GM23248 (cell line): ENCODE data around the gene SLC1A2. TPM values are rescaled to one million over a fixed set of nuclear protein-coding genes. Genes with fewer than 3 reads are reported as not detected.

Experiments
- DNase-seq: peaks from one replicate; pipeline ENCODE4 v3.0.0-alpha.2; 2015
- H2AFZ ChIP-seq: fragments of 200-600 bp; sonication (generic); 2 replicates; pipeline ENCODE4 v1.6.1; 2016; ENCODE audit warnings: antibody characterized with exemption
- H3F3A ChIP-seq: fragments of 200-600 bp; sonication (generic); 2 replicates; pipeline ENCODE4 v1.6.1; 2016; ENCODE audit warnings: mild to moderate bottlenecking, antibody characterized with exemption, mixed run types; ENCODE audit not compliant: insufficient read depth
- H3K27ac ChIP-seq: fragments of 200-600 bp; sonication (generic); 2 replicates; pipeline ENCODE4 v1.5.1; 2016; ENCODE audit warnings: mild to moderate bottlenecking
- H3K27me3 ChIP-seq: fragments of 200-600 bp; sonication (generic); replicated peaks from 2 replicates; pipeline ENCODE4 v1.6.1; 2016; ENCODE audit warnings: mild to moderate bottlenecking; ENCODE audit not compliant: insufficient read depth
- H3K36me3 ChIP-seq: fragments of 200-600 bp; sonication (generic); 2 replicates; pipeline ENCODE4 v1.6.1; 2016; ENCODE audit warnings: low read depth, mild to moderate bottlenecking
- H3K4me1 ChIP-seq: fragments of 200-600 bp; sonication (generic); 2 replicates; pipeline ENCODE4 v1.6.1; 2016; ENCODE audit warnings: mild to moderate bottlenecking; ENCODE audit not compliant: insufficient read depth
- H3K4me2 ChIP-seq: fragments of 200-600 bp; sonication (generic); one replicate; pipeline ENCODE4 v1.6.1; 2016; ENCODE audit warnings: mild to moderate bottlenecking; ENCODE audit not compliant: unreplicated experiment
- H3K4me3 ChIP-seq: fragments of 200-600 bp; sonication (generic); 2 replicates; pipeline ENCODE4 v1.5.1; 2016; ENCODE audit warnings: mild to moderate bottlenecking
- H3K79me2 ChIP-seq: fragments of 200-600 bp; sonication (generic); 2 replicates; pipeline ENCODE4 v1.6.1; 2016; ENCODE audit warnings: mild to moderate bottlenecking; ENCODE audit not compliant: insufficient read depth
- H3K9ac ChIP-seq: fragments of 200-600 bp; sonication (generic); 2 replicates; pipeline ENCODE4 v1.6.1; 2016; ENCODE audit warnings: mild to moderate bottlenecking
- H3K9me2 ChIP-seq: fragments of 200-600 bp; sonication (generic); 2 replicates; pipeline ENCODE4 v1.6.1; 2016; ENCODE audit warnings: mixed run types, mild to moderate bottlenecking, moderate library complexity; ENCODE audit not compliant: insufficient read depth
- H3K9me3 ChIP-seq: fragments of 200-600 bp; sonication (generic); one replicate; pipeline ENCODE4 v1.6.1; 2017; ENCODE audit warnings: low read depth
- H4K20me1 ChIP-seq: fragments of 200-600 bp; sonication (generic); 2 replicates; pipeline ENCODE4 v1.6.0; 2016; ENCODE audit not compliant: insufficient read depth
- EZH2 ChIP-seq: fragments of 200-600 bp; sonication (generic); IDR thresholded peaks from 2 replicates; pipeline ENCODE4 v1.6.1; 2018; ENCODE audit warnings: antibody characterized with exemption, mild to moderate bottlenecking; ENCODE audit not compliant: insufficient read depth, poor library complexity, severe bottlenecking
- EZH2phosphoT487 ChIP-seq: fragments of 200-600 bp; sonication (generic); IDR thresholded peaks from 2 replicates; pipeline ENCODE4 v1.6.1; 2018; ENCODE audit warnings: antibody characterized with exemption, moderate library complexity, mild to moderate bottlenecking, low read depth; ENCODE audit not compliant: insufficient read depth
- WGBS, 2 experiments: methylation state at CpG; one replicate each; pipeline ENCODE4 v1.1.6; 2015 to 2017; ENCODE audit warnings: low lambda C conversion rate in 2 of 2, low coverage in 1 of 2; ENCODE audit errors: missing lambda C conversion rate in 2 of 2; 5-methylcytosine and 5-hydroxymethylcytosine counted together
- in situ Hi-C: fragments of 300-500 bp; cut with MboI; formaldehyde crosslinking; loops from 2 replicates; pipeline ENCODE4 v1.15.0; 2020
- polyA plus RNA-seq: library from polyadenylated mRNA; unstranded; fragments of >200 nt; fragmentation: Nextera tagmentation; extraction: Ambion mirVana; gene quantifications from 2 replicates; pipeline ENCODE4 v1.2.1, GENCODE V29; 2016
- total RNA-seq: library from RNA; depleted of rRNA; stranded (reverse); fragments of >200 nt; shearing (Covaris generic); gene quantifications from 2 replicates; pipeline ENCODE4 v1.2.3, GENCODE V29; 2014

The SLC1A2 gene
- total and polyA plus RNA-seq, 2 experiments from 2014 or later = 0.88 to 1.2 TPM

- H3K4me1 ChIP-seq = no peaks in the 10 kb centered on the region
- 76% methylated on average over 7 of the region's 7 CpGs for WGBS, 2 experiments
- H3K9me2 ChIP-seq = no peaks in the 10 kb centered on the region
- H3K79me2 ChIP-seq = no peaks in the 10 kb centered on the region
- no peaks in the 10 kb centered on the region for H3K9me3 ChIP-seq
- no peak overlapping the region for H3K4me3 ChIP-seq
- no peaks in the 10 kb centered on the region for H4K20me1 ChIP-seq
- H3K27me3 ChIP-seq = no peaks in the 10 kb centered on the region
- H3K27ac ChIP-seq = no peak overlapping the region
- TF ChIP-seq EZH2phosphoT487 (no peak), EZH2 (no peak)
- in situ Hi-C loops = no loop called here
- no peak overlapping the region for H3K9ac ChIP-seq
- DNase-seq = no peak
- no peaks in the 10 kb centered on the region for H3F3A ChIP-seq
- H3K36me3 ChIP-seq = no peaks in the 10 kb centered on the region
- no peak overlapping the region for H3K4me2 ChIP-seq
- H2AFZ ChIP-seq = no peak overlapping the region
These were observed 106.1 kb downstream of the SLC1A2 start for GRCh38 chr11:35313066-35313759.

GRCh38 chr11:35311331-35311730 is 108.0 kb downstream of the SLC1A2 start:
- no peak overlapping the region for H3K27ac ChIP-seq
- no peaks in the 10 kb centered on the region for H3K9me3 ChIP-seq
- no peaks in the 10 kb centered on the region for H3K36me3 ChIP-seq
- no peak overlapping the region for H3K4me2 ChIP-seq
- H3F3A ChIP-seq = no peaks in the 10 kb centered on the region
- DNase-seq = no peak
- H3K4me1 ChIP-seq = no peaks in the 10 kb centered on the region
- H3K27me3 ChIP-seq = no peaks in the 10 kb centered on the region
- H3K9ac ChIP-seq = no peak overlapping the region
- TF ChIP-seq EZH2phosphoT487 = no peak
- no peak for TF ChIP-seq EZH2
- H3K9me2 ChIP-seq = no peaks in the 10 kb centered on the region
- no peak overlapping the region for H2AFZ ChIP-seq
- no peak overlapping the region for H3K4me3 ChIP-seq
- in situ Hi-C loops = no loop called here
- H3K79me2 ChIP-seq = no peaks in the 10 kb centered on the region
- 83 to 91% methylated on average over 3 of the region's 3 CpGs for WGBS, 2 experiments
- no peaks in the 10 kb centered on the region for H4K20me1 ChIP-seq

GRCh38 chr11:35308157-35308556 is 111.2 kb downstream of the SLC1A2 start:
- Histone ChIP-seq H3K4me3 (no peak overlapping the region), H3K79me2 (no peaks in the 10 kb centered on the region), H3F3A (peaks cover 23% of the 10 kb centered on the region), H3K27me3 (no peaks in the 10 kb centered on the region), H3K4me2 (no peak overlapping the region), H3K9ac (no peak overlapping the region), H4K20me1 (no peaks in the 10 kb centered on the region), H3K27ac (no peak overlapping the region), H3K9me3 (no peaks in the 10 kb centered on the region), H2AFZ (no peak overlapping the region), H3K4me1 (peaks cover 26% of the 10 kb centered on the region), H3K36me3 (no peaks in the 10 kb centered on the region), H3K9me2 (no peaks in the 10 kb centered on the region)
- no peak for DNase-seq
- WGBS, 2 experiments = 89 to 90% methylated on average over 9 of the region's 9 CpGs
- TF ChIP-seq EZH2phosphoT487 (no peak), EZH2 (no peak)
- in situ Hi-C loops = no loop called here

- peaks cover 27% of the 10 kb centered on the region for H3F3A ChIP-seq
- in situ Hi-C loops = no loop called here
- 67 to 68% methylated on average over 4 of the region's 4 CpGs for WGBS, 2 experiments
These were observed 112.1 kb downstream of the SLC1A2 start for GRCh38 chr11:35307221-35307621.

More at GRCh38 chr11:35307221-35307621, 112.1 kb downstream of the SLC1A2 start:
- no peaks in the 10 kb centered on the region for H4K20me1 ChIP-seq
- no peak overlapping the region for H3K4me3 ChIP-seq
- TF ChIP-seq EZH2phosphoT487 (no peak), EZH2 (no peak)
- no peak overlapping the region for H3K4me2 ChIP-seq
- no peaks in the 10 kb centered on the region for H3K79me2 ChIP-seq
- H3K36me3 ChIP-seq = no peaks in the 10 kb centered on the region
- no peak overlapping the region for H3K9ac ChIP-seq
- H3K27ac ChIP-seq = no peak overlapping the region
- peaks cover 30% of the 10 kb centered on the region for H3K4me1 ChIP-seq
- no peak overlapping the region for H2AFZ ChIP-seq
- H3K27me3 ChIP-seq = no peaks in the 10 kb centered on the region
- no peaks in the 10 kb centered on the region for H3K9me3 ChIP-seq
- no peaks in the 10 kb centered on the region; the same call in 1 of the 2 replicates for H3K9me2 ChIP-seq
- peak; percentile 32 for DNase-seq
